GM19043 (cell line): Measurements from ENCODE around the gene CDK1.
A peak's percentile ranks its signal among the peaks of the same experiment; 100 is the strongest.

ENCODE experiments used
- ATAC-seq: cut with Tn5 transposase; IDR thresholded peaks from one replicate; pipeline ENCODE4 v1.9.1; 2021; ENCODE audit warnings: low read depth; ENCODE audit not compliant: unreplicated experiment

Gene CDK1

DNA sequence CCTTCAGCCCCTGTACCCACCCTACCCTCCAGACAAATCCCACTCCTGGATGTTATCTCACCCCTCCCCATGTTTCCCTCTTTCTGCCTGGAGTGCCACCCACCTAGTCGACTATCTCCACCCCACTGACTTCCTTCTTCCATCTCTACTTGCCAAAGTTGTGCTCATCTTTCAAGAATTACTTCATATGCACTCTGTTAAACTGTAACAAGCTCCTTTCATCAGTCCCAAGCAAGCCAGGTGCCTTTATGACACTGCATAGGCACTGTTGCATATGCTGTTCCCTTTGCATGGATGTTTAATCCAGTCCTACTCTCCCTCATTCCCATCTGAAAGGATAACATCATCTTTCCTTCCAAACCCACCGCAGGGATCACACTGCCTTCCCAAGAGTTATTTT, 8.9 kb upstream of the CDK1 start:
- ATAC-seq, result no peak

DNA sequence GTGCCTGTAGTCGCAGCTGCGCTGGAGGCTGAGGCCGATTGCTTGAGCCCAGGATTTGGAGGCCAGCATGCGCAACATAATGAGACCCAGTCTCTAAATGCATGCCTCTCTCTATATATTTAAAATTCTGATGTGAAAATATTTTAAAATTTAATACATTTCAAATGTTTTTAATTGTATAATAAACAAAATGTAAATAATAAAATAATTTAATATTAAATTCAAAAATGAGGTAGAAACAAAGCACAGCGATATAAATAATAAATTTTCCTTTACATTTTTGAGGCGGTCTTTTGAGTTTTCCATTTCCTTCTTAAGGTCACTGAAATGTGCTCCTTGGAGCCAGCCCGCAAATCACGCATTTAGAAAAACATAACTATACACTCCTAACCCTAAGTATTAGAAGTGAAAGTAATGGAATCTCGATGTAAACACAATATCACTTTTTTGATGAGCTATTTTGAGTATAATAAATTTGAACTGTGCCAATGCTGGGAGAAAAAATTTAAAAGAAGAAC, 523 bp upstream of the CDK1 start:
- peak; percentile 14 for ATAC-seq

DNA sequence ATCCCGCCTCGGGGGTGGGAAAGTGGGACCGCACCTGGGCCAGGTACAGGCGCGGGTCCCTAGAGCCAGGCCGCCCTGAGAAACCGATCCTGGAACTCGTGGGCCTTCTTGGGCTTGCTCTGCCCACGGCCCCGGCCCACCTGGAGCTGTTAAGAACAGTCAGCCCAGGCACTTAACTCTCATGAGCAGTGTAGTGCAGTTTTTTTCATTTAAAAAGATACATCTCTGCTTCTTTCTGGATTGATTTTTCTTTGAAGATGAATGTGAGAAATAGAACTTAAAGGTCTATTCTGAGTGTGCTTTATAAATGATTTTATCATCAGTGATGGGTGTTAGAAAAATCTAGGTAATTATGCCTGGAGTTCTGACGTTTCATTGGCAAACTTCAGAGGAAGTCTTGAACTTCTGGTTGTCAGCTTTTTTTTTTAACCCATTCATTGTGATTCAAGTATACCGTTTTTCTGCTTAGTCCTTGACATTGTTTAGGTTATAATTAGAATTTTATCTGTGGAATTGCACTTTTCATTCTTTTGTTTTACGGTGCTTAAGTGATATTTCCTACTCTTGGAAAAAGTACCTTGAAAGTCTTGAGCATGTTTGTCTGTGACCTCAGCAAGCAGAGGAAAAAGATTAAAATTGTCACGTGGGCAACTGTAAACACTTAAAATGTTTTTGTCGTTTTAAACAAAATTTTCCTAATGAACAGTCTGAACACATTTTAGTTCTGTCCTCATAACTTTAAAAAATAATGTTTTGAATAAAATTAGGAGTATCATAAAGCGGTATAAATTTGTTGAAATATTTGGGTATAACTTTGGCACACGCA, 906 bp downstream of the CDK1 start:
- ATAC-seq, result peak; percentile 8

DNA sequence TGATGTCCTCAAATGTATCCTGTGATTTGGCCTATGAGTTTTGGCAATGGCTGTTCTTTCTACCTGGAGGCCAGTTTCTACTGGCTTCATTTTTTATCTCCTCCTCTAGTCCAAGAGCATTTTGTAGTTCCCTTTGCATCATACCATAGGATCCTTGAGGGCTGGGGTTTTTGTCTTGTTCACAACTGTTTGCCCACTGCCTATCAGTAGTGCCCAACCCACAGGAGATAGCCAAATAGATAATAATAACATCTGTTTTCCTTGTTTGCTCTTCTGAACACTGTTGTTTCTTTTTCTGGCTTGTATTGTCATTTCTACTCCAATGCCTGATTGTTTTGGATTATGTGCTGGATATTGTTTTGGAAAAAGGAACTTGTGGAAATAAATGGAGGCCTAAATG, 3.4 kb downstream of the CDK1 start:
- ATAC-seq, result no peak

DNA sequence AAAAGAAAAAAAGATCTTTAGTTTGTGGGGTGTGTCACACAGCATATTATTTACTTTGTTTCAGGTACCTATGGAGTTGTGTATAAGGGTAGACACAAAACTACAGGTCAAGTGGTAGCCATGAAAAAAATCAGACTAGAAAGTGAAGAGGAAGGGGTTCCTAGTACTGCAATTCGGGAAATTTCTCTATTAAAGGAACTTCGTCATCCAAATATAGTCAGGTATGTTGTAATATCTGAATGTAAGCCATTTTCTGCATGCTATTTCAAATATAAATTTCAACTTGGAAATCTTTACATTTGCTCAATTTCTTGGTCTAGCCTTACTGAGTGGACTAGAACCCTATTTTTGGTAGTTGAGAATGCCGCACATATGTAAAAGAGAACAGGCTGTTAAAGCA, 6.4 kb downstream of the CDK1 start:
- ATAC-seq, result no peak

DNA sequence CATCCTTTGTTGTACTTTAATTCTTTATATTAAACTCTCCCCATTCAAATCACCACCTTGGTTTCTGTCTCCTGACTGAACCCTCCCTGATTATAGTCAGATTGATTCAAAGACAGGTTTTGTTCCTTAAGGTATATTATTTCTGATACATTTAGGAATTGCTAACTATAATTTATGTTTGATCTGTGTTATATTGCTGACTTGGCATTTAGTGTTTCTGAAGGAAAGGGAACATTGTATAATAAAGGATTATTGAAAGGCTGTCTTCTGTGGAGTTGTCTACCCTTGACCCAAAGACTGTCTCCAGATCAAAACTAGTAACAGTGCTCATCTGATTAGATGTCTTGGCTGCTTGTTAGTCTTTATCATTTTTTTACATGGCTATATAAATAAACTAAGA, 10.3 kb downstream of the CDK1 start:
- ATAC-seq, result no peak

DNA sequence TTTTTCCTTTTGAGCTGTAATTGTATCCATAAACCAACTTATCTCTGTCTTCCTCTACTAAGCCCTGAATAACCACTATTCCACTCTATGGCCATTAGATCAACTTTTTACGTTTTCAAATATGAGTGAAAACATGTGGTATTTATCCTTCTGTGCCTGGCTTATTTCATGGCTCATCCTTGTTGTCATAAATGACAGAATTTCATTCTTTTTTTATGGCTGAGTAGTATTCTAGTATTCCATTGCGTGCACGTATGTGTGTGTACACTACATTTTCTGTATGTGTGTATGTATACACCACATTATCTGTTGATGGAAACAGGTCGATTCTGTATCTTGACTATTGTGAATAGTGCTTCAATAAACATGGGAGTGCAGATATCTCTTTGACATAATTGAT, 11.1 kb downstream of the CDK1 start:
- no peak for ATAC-seq

DNA sequence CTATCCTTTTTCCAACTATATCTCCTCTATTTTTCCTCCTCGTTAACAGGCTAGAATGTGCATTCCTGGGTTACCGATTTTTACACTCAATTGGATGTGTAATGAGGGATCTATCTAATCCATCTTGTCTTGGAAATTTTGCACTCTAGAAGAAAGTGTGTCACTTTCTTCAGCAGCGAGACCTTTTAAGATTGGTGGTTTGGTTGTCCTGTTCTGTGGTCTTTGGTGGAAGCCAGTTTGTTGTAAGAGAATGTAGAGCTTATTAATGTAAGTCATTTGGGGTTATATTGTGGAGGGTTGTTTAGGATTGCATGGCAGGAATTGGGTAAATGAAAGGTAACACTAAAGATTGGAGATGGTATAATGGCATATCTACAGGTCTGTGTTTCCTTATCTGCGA, 16.7 kb downstream of the CDK1 start:
- no peak for ATAC-seq

DNA sequence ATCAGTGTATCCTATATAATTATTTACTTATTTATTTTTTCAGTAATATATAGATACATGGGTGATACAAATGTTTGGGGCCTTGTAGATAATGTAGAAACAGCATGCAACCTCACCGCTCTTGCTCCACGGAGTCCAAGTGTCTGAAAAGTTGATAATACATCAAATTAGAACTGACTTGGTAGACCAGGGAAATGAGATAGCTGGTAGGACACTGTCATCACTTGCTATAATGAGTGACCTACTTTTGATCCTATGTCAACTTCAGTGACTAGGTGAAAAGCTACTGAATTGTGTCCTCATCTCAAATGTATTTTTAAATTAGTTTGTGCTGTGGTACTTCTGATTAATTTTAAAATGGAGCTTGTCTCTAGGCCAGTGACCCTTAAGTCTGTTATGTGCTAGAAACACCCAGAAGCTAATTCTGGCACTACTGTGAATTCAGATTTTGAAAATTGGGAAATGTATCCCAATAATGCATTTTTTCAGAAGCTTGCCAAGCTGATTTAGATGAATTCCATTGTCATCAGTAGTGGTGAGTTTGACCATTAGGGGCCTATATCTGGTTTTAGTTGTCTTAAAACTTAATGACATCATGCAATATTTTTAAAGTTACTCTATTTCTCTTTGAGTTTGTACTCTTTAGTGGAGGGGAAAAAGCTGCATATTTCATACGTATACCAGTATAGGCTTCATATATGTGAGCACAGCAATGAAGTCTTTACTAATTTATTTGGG, 17.4 kb downstream of the CDK1 start:
- ATAC-seq, result no peak

DNA sequence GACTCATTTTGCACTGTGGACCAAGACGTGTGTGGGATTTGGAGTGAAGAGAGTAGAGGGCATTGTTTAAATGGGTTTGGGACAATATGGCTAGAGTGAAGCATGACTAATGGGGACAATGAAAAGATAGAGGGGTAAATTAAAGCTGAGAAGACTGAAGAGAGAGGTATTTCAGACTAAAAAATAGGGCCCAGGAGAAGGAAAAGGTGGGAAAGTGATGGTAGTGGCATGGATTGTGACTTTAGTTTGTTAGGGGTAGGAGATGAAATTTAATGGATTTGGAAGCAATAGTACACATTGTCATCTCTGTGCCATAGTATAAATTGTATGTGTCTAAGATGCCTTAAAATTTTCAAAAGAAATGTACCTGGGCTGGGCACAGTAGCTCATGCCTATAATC, 18.2 kb downstream of the CDK1 start:
- no peak for ATAC-seq

DNA sequence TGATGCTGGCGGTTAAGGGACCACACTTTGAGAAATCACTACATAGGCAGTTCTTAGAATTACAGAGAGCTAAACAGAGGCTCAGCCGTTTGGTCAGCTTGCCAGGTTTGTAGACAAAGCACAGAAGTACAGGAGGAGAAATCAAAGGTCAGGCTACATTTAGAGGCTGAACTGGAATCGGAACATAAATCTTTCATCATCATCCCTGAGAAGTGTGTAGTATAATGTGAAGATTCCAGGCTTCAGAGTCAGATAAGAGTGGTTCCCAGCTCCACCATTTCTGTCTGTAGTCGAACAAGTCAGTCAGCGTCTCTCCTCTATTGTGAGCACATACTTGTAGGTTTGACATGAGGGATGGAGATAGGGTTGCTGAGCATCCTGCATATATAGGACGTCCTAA, 18.9 kb downstream of the CDK1 start:
- ATAC-seq, result no peak

DNA sequence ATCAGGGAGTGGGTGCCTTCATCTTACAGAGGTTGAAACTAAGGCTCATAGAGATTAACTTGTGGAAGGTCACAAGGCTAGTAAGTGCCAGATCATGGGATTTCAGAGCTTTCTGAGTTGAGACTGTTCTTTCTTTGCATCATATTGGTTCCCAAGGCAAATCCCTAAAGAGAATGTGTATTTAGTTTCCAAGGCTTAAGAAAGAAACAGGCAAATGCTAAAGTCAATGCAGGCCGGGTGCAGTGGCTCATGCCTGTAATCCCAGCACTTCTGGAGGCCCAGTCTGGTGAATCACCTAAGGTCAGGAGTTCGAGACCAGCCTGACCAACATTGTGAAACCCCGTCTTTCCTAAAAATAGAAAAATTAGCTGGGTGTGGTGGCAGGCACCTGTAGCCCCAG, 19.8 kb downstream of the CDK1 start:
- no peak for ATAC-seq

DNA sequence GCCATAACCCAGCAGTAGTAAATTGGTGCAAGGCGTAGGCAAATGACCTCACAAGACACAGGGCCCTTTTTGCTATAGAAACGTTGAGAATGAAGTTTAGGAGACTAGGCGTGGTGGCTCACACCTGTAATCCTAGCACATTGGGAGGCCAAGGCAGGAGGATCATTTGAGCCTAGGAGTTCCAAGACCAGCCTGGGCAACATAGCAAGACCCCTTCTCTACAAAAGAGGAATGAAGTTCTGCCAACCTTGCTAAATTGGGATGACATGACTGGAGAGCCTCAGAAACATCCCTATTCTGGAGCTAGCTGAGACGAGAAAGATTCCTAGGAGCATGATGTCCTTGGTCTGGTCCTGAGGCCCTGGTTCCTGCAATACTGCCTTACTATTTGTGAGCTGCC, 20.6 kb downstream of the CDK1 start:
- ATAC-seq, result no peak

DNA sequence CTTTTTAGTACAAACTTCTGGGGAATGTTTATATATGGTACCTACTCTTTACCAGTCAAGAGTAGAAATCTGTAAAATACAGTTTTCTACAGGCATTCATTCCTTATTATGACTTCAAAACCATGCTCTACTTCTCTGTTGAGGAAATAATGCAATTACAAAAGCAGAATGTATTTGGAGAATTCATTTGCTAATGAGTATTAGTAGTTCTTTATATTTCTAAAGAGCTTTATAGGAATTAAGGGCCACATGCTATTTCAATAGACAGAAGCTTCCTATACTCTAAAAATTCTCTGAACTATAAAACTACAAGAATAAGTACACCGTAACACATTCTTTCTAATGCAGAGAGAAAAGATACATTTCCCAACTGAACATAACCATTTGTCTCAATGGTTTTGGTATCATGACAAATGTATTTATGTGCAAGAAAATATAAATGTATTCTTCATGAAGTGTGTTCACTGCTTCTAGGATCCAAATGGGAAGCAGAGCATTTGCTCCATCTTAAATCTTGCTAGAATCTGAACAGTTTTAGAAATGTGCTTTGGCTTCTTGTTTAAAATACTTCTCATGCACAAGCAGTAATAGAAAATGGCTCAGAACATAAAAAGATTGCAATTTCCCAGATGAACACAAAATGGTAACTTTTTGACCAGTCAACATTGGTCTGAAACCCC, 21.8 kb downstream of the CDK1 start:
- no peak for ATAC-seq

DNA sequence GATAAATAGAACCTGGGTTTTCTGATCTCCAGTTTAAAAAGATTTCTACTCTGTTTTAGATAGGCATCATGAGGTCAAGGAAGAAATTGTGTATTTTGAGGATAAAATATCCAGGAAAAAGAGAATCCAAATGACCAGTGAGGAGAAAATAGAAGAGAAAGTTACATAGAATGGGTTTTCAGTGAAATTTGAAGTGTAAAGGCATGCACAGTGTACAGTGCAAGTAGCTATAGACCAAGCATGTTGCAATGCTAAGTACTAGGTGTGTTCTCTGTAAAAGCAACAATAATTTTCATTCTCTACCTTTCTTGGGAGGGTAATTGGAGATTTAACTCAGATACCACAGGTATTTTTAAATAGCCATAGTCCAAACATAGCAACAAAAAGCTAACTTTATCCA, 22.6 kb downstream of the CDK1 start:
- ATAC-seq, result no peak

DNA sequence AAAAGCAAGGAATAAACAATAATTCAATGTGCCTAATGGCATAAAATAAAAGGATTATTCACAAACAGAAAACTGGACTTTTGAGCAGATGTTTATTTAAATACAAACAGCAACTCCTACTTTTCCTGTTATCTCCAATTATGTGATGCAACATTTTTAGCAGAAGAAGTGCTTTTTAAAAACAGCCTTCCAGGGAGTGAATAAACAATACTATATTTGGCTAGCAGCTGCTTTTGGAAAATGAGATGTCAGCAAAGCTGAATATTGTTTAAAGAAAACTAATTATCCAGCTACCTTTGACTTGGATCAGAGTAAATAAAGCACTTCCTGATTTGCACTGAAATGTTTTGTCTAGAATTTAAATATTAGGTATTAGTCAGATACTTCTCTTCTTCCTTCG, 23.2 kb downstream of the CDK1 start:
- ATAC-seq, result no peak

DNA sequence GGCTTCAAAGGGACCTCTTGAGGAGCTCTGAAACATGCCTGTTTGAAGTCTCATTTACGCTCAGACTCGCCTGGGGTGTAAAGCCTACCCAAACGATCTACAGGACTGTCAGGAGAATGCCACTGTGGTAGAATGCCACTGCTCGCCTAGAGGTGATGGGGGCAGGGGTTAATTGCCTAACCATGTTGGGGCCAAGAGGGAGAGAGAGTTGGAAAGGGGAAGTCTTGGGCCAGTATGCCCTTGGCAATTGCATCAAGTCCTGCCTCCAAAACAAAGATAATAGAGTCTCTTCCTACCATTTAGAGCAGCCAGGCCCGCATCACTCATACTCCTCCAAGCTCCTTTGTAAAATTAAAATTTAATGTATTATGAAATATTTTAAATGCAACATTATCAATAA, 25.2 kb downstream of the CDK1 start:
- no peak for ATAC-seq

DNA sequence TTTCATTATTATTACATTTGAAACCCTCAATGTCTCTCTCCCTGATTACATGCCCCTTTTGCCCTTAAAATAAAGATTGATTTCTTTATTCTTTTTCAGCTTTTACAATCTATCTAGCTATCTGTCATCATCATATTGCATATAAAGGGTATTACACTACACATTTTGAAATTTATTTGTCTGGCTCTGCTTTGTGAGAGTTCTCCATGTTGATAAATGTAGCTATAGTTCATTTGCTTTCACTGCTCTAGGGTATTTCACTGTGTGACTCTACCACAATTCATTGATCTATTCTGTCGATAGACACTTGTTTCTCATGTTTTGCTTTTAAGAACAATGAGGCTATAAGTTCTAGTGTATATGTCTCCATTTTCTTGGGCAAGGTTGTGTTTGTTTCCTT, 25.6 kb downstream of the CDK1 start:
- no peak for ATAC-seq

DNA sequence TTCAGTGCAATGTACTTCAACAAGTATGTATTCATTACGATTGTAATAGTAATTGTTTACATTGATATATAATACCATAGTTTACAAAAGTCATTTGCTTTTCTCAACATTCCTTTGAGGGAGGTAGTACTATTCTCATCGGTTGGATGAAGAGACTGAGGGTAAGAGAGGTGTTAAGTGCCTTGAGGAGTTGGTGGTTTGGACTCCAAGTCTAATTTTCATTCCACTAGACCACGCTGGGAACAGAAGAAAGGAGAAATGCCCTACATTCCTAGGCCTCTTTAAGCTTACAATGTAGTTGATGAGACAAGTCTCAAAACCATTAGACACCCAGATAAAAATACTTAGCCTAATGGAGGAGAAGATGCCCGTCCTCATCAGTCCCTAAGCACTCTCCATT, 28.6 kb downstream of the CDK1 start:
- ATAC-seq, result no peak

DNA sequence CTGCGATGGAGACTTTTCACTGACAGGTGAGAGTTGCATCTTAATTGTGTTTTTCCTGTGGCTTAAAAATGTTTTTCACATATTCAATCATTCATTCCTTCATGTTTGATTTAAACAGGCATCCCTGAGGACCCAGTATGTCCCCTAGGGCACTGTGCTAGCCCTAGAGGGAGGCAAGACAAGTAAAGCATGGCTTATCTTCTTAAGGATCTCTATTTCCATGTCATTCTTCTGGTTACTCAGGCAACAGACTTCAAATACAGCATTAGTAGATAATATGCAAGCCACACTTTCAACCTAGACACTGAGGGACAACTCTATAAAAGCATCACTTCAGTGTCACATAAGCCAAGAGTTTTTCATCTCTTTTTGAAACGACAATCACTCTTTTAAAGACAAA, 29.2 kb downstream of the CDK1 start:
- no peak for ATAC-seq

DNA sequence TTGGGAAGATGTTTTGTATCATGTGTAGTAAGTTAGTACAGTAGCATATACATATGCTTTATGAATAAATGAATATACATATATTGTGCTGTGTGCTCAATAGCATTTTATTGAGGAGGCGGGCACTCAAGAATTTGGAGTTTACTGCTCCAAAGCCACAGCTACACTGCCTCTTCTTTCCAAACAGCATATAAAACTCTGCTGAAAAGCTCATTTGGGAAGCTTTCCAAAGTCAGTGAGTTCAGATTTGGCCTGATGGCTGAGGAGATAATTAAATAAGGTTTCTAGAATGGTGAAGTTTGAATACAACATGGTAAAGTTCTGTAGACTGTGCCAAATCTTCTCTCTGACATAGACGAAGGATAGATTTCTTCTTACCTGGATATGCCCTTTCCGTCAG, 29.8 kb downstream of the CDK1 start:
- ATAC-seq, result no peak
